ENCODE results near the gene CLDN25. TPM values are rescaled to one million over a fixed set of nuclear protein-coding genes. Genes with fewer than 3 reads are reported as not detected.

CLDN25 gene
- total RNA-seq, 2 experiments from 2014 or later: not detected

DNA sequence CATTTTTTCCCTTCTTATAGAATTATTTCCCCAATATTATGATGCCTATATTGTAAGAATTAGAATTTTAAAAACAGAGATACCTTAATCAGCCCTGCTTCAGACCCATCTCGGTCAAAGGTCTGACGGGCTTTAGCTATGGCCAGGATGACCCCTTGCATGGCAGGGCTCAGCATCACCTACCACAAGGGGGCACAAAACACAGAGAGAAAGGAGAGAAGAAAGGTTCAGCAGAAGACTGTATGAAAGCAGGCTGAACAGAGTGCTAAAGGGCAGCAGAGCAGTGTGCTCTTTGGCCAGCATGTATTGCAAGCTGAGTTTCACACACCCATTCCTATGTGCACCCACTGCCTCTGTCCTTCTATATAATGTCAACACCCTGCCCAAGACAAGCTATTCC is 26.8 kb downstream of the CLDN25 start:
- Mint-ChIP-seq H3K4me3 (no peak overlapping the region), H3K36me3 (ENCODE audit: low read depth) (peaks cover 90% of the 10 kb centered on the region), H3K9me3 (no peaks in the 10 kb centered on the region), H3K4me1 (ENCODE audit: low read depth) (no peaks in the 10 kb centered on the region), H3K27me3 (no peaks in the 10 kb centered on the region), H3K27ac (no peak overlapping the region)
- CTCF ChIA-PET: interaction anchor here (0.9 kb wide), 1 partner anchor 10 kb away, joined by 5 read pairs; no protein-coding TSS in a partner anchor
- no peak overlapping the region for H3K4me3 ChIP-seq (ENCODE audit: low read length)
- DNase-seq (peak in 1 of 14 experiments; percentile 4), ATAC-seq (ENCODE audit: poor library complexity) (no peak)
- TF ChIP-seq, protein P1, sequence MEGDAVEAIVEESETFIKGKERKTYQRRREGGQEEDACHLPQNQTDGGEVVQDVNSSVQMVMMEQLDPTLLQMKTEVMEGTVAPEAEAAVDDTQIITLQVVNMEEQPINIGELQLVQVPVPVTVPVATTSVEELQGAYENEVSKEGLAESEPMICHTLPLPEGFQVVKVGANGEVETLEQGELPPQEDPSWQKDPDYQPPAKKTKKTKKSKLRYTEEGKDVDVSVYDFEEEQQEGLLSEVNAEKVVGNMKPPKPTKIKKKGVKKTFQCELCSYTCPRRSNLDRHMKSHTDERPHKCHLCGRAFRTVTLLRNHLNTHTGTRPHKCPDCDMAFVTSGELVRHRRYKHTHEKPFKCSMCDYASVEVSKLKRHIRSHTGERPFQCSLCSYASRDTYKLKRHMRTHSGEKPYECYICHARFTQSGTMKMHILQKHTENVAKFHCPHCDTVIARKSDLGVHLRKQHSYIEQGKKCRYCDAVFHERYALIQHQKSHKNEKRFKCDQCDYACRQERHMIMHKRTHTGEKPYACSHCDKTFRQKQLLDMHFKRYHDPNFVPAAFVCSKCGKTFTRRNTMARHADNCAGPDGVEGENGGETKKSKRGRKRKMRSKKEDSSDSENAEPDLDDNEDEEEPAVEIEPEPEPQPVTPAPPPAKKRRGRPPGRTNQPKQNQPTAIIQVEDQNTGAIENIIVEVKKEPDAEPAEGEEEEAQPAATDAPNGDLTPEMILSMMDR (IDR thresholded peaks at IDR 0.05): peak; percentile 22
- POLR2A ChIA-PET: no interaction called here
- no peaks in the 10 kb centered on the region for H3K9me3 ChIP-seq (ENCODE audit: control insufficient read depth in 1 of 2, insufficient read depth in 1 of 2, low read length in 2 of 2)
- no peaks in the 10 kb centered on the region for H3K27me3 ChIP-seq (ENCODE audit: control insufficient read depth in 1 of 2, insufficient read depth in 2 of 2, low read length in 2 of 2)
- peaks cover 29% of the 10 kb centered on the region for H3K36me3 ChIP-seq (ENCODE audit: insufficient read depth, low read length)
- intact Hi-C loops (cut with DNase I, micrococcal nuclease): loop anchor here in 1 of 2 experiments (5.0 kb wide), 1 partner anchor 456 kb away; no protein-coding TSS in a partner anchor
- H3K27ac ChIP-seq (ENCODE audit: low read depth in 1 of 2, low read length in 2 of 2): no peak overlapping the region
- no peaks in the 10 kb centered on the region for H3K4me1 ChIP-seq (ENCODE audit: insufficient read depth, low read length)

DNA sequence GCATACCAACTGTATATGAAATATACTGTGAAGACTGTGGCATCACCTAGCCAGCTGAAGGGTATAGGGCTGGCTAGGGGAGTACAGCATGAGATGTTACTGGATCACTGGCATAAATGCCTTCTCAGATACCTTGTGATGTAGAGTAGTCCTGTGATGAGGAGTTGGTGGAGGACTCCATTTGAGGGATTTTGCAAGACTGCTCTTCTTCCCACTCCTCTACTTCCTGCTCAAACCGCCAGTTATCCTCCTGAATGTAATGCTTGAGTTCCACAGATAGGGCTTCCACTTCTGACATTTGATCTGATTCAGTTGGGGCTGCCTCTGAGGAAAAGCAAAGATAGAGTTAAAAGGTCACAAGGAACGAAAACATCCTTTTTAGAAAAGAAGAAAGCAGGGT is 29.3 kb downstream of the CLDN25 start:
- Histone ChIP-seq H3K27ac (ENCODE audit: low read depth in 1 of 2, low read length in 2 of 2) (no peak overlapping the region), H3K4me3 (ENCODE audit: low read length) (no peak overlapping the region), H3K4me1 (ENCODE audit: insufficient read depth, low read length) (no peaks in the 10 kb centered on the region), H3K36me3 (ENCODE audit: insufficient read depth, low read length) (peaks cover 13% of the 10 kb centered on the region), H3K27me3 (ENCODE audit: control insufficient read depth in 1 of 2, insufficient read depth in 2 of 2, low read length in 2 of 2) (no peaks in the 10 kb centered on the region), H3K9me3 (ENCODE audit: control insufficient read depth in 1 of 2, insufficient read depth in 1 of 2, low read length in 2 of 2) (no peaks in the 10 kb centered on the region)
- Mint-ChIP-seq H3K36me3 (ENCODE audit: low read depth) (peaks cover 87% of the 10 kb centered on the region), H3K27me3 (no peaks in the 10 kb centered on the region), H3K4me3 (no peak overlapping the region), H3K9me3 (no peaks in the 10 kb centered on the region), H3K4me1 (ENCODE audit: low read depth) (no peaks in the 10 kb centered on the region), H3K27ac (no peak overlapping the region)
- no peak for ATAC-seq (ENCODE audit: poor library complexity)
- intact Hi-C loops (cut with DNase I, micrococcal nuclease): loop anchor here in 1 of 2 experiments (5.0 kb wide), 1 partner anchor 453 kb away; no protein-coding TSS in a partner anchor
- no peak for DNase-seq
- TF ChIP-seq, protein P1 (IDR thresholded peaks at IDR 0.05): no peak
- CTCF ChIA-PET: no interaction called here
- POLR2A ChIA-PET: no interaction called here

DNA sequence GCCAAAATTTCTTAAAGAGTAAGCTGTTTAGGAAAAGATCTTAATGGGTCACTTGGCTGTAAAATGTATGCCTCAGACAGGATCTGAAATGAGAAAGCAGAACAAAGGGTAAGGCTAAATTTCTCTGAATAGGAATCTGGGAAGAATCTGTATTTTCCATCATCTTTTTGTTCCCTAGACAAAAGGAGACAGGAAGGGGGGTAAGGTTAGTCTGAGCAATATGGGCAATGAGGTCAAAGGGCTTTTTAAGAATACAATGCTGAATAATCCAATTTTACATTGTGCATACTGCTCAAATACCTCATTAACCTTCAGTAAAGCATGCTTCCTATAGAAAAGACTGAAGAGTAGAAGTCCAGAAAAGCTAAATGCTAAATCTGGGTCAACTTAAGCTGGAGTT is 34.6 kb downstream of the CLDN25 start:
- ATAC-seq (ENCODE audit: poor library complexity): no peak
- Mint-ChIP-seq H3K4me1 (ENCODE audit: low read depth) (no peaks in the 10 kb centered on the region), H3K27me3 (no peaks in the 10 kb centered on the region), H3K4me3 (no peak overlapping the region), H3K27ac (no peak overlapping the region), H3K36me3 (ENCODE audit: low read depth) (peaks cover 74% of the 10 kb centered on the region), H3K9me3 (no peaks in the 10 kb centered on the region)
- no peak overlapping the region for H3K4me3 ChIP-seq (ENCODE audit: low read length)
- H3K36me3 ChIP-seq (ENCODE audit: insufficient read depth, low read length): peaks cover 11% of the 10 kb centered on the region
- H3K9me3 ChIP-seq (ENCODE audit: control insufficient read depth in 1 of 2, insufficient read depth in 1 of 2, low read length in 2 of 2): no peaks in the 10 kb centered on the region
- no peaks in the 10 kb centered on the region for H3K27me3 ChIP-seq (ENCODE audit: control insufficient read depth in 1 of 2, insufficient read depth in 2 of 2, low read length in 2 of 2)
- H3K27ac ChIP-seq (ENCODE audit: low read depth in 1 of 2, low read length in 2 of 2): no peak overlapping the region
- intact Hi-C loops (cut with DNase I, micrococcal nuclease): no loop called here
- no peak for DNase-seq
- H3K4me1 ChIP-seq (ENCODE audit: insufficient read depth, low read length): no peaks in the 10 kb centered on the region
- CTCF ChIA-PET: no interaction called here
- TF ChIP-seq, protein P1 (IDR thresholded peaks at IDR 0.05): no peak
- POLR2A ChIA-PET: no interaction called here

Data from CD4-positive, alpha-beta T cell (primary cell).